ENCODE results near the gene MYG1. TPM values are rescaled to one million over a fixed set of nuclear protein-coding genes. Genes with fewer than 3 reads are reported as not detected.

MYG1 gene
- total and polyA plus RNA-seq, 2 of the 4 experiments (the other 2 are of a cell fraction) = 49.8 to 63.7 TPM

DNA sequence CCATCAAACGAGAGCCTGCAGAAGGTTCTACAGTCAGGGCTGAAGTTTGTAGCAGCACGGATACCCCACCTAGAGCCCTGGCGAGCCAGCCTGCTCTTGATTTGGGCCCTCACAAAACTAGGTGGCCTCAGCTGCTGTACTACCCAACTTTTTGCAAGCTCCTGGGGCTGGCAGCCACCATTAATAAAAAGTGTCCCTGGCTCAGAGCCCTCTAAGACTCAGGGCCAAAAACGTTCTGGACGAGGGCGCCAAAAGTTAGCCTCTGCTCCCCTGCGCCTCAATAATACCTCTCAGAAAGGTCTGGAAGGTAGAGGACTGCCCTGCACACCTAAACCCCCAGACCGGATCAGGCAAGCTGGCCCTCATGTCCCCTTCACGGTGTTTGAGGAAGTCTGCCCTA lies 13.0 kb upstream of the MYG1 start:
- no peak overlapping the region for H2BK15ac ChIP-seq (ENCODE audit: low read depth, low read length)
- H2AK9ac ChIP-seq (replicated peaks; ENCODE audit: low read depth, low read length, poor library complexity) = peak overlapping the region; percentile 68
- no peak overlapping the region for H2AK5ac ChIP-seq (ENCODE audit: low read depth, low read length)
- H4K5ac ChIP-seq (ENCODE audit: low read depth, low read length) = no peak overlapping the region
- no peak overlapping the region for H3K56ac ChIP-seq (ENCODE audit: extremely low read depth, insufficient read depth, low read length)
- H2BK20ac ChIP-seq (ENCODE audit: low read depth, low read length) = no peak overlapping the region
- POLR2A ChIA-PET (ENCODE audit: unreplicated experiment) = no interaction called here
- no peak overlapping the region for H4K91ac ChIP-seq (ENCODE audit: insufficient read depth, low read depth, low read length)
- dilution Hi-C loops (cut with HindIII; ENCODE audit: low sequenced_read_pairs, unreplicated experiment) (no loop called here), intact Hi-C loops (cut with micrococcal nuclease) (no loop called here), in situ Hi-C loops (cut with MboI; ENCODE audit: low sequenced_read_pairs) (loop anchor here (5.0 kb wide), 1 partner anchor 74 kb away; no protein-coding TSS in a partner anchor)
- H3K27me3 ChIP-seq (ENCODE audit: control insufficient read depth, insufficient read depth, low read length) = no peaks in the 10 kb centered on the region
- no TSS peak for BruUV-seq (replicated peaks)
- no peak overlapping the region for H2BK5ac ChIP-seq (ENCODE audit: low read depth, low read length, poor library complexity, severe bottlenecking)
- no peak overlapping the region for H3K4me3 ChIP-seq (ENCODE audit: insufficient read depth, low read depth, low read length)
- DNase-seq = no peak
- WGBS, 2 experiments (ENCODE audit: extremely low coverage in 2 of 2, insufficient read length in 1 of 2) = 90% methylated on average over 2 of the region's 9 CpGs; no CpG with 5 or more reads in 1 of the 2 experiments
- H3K4ac ChIP-seq (ENCODE audit: low read depth, low read length) = no peak overlapping the region
- no peaks in the 10 kb centered on the region for H3K9me3 ChIP-seq (ENCODE audit: control insufficient read depth, insufficient read depth, low read length)
- peaks cover 0 to 20% of the 10 kb centered on the region in 2 experiments; a peak in 2 of 4 replicates for H3K79me1 ChIP-seq (ENCODE audit: low read depth in 1 of 2, low read length in 2 of 2)
- peaks cover 10% of the 10 kb centered on the region; the same call in 1 of the 2 replicates for H3K9me1 ChIP-seq (ENCODE audit: insufficient read depth, low read length)
- H3K9ac ChIP-seq (ENCODE audit: low read depth, low read length) = no peak overlapping the region
- H2AFZ ChIP-seq (replicated peaks; ENCODE audit: low read length, poor library complexity) = no peak overlapping the region
- peaks cover 12% of the 10 kb centered on the region for H3K36me3 ChIP-seq (ENCODE audit: control insufficient read depth, insufficient read depth, low read length)
- TF ChIP-seq, protein P1, sequence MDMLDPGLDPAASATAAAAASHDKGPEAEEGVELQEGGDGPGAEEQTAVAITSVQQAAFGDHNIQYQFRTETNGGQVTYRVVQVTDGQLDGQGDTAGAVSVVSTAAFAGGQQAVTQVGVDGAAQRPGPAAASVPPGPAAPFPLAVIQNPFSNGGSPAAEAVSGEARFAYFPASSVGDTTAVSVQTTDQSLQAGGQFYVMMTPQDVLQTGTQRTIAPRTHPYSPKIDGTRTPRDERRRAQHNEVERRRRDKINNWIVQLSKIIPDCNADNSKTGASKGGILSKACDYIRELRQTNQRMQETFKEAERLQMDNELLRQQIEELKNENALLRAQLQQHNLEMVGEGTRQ (IDR thresholded peaks at IDR 0.05; ENCODE audit: low read depth, low read length) = no peak
- no peak for TF ChIP-seq POLR2A (IDR thresholded peaks at IDR 0.05; ENCODE audit: low read depth, low read length)
- TF ChIP-seq BHLHE40 (IDR thresholded peaks at IDR 0.05; ENCODE audit: low read depth, low read length) = no peak
- no peak overlapping the region for H3K27ac ChIP-seq (ENCODE audit: insufficient read depth, low read length)
- peaks cover 22% of the 10 kb centered on the region for H3K4me1 ChIP-seq (ENCODE audit: control insufficient read depth, insufficient read depth, low read length)
- no peak overlapping the region for H4K8ac ChIP-seq (ENCODE audit: low read depth in 2 of 2, low read length in 2 of 2)
- ATAC-seq (ENCODE audit: low read depth) = no peak
- H4K20me1 ChIP-seq (ENCODE audit: insufficient read depth, low read length) = no peaks in the 10 kb centered on the region
- no peak overlapping the region for H3K23ac ChIP-seq (ENCODE audit: low read depth, low read length)
- H3K18ac ChIP-seq (ENCODE audit: low read depth, low read length) = no peak overlapping the region
- H3K4me2 ChIP-seq (ENCODE audit: low read depth, low read length) = no peak overlapping the region
- no peak overlapping the region for H2BK120ac ChIP-seq (ENCODE audit: low read depth, low read length)
- H3K14ac ChIP-seq (replicated peaks; ENCODE audit: low read depth, low read length) = no peak overlapping the region
- CTCF ChIA-PET = interaction anchor here (0.9 kb wide), 1 partner anchor 73 kb away, joined by 4 read pairs; no protein-coding TSS in a partner anchor

Measured in IMR-90 (cell line).